GM18907 (cell line): ENCODE data around the gene TOR3A.

ENCODE experiments used
- ATAC-seq: cut with Tn5 transposase; IDR thresholded peaks from one replicate; pipeline ENCODE4 v1.9.1; 2021; ENCODE audit warnings: mild to moderate bottlenecking, moderate library complexity; ENCODE audit not compliant: unreplicated experiment

Gene TOR3A

DNA sequence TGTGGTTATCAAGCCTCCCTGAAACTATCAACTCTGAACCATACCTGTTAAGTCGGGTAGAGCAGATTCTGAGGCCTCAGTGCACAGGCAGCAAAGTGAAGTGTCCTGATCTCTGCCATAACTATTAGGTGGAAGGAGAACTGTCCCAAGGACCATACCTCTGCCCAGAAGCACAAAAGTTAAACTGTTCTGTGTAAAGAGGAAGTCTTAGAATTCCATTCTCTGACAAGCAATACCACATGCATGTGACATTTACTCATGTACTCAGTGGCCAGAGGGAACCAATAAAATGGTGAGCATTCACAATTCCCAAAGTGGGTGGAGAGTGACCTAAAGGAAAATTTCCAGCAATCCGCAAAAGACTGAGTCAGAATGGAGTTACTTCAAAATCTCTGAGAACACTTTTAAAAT, 61.0 kb downstream of the TOR3A start:
- ATAC-seq = no peak

DNA sequence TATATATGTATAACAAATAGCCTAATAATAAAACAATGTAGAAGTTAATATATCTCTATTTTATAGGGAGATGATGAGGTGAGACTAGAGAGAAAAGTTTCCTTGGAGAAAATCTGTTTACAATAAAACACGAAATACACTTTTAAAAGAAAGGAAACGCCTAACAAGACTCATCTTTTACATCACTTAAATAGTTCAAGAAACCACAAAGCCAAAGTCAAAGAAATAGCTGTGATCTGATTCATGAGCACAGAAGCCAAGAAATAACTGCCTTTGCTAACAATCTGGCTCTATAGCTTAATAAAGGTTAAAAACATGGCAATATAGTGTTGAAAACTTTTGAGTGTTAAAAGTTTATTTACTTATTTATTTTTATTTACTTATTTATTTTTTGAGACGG, 61.5 kb downstream of the TOR3A start:
- ATAC-seq = no peak

DNA sequence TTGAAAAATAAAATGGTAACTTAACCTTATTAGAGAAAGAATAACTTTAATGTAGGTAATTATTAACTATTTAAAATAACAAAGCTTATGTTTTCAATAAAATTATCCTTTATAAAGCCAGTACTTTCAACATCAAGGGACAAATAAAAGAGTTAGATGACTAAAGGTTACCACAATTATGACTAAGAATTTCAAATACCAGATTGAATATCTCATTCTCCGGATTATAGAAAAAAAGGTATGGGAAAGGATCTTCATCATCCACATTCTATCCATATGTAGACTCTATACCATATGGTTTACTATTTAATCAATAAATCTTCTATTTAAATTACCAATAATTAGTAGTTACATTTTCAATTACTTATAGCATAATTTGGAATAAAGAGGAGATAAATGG, 62.8 kb downstream of the TOR3A start:
- ATAC-seq = no peak

DNA sequence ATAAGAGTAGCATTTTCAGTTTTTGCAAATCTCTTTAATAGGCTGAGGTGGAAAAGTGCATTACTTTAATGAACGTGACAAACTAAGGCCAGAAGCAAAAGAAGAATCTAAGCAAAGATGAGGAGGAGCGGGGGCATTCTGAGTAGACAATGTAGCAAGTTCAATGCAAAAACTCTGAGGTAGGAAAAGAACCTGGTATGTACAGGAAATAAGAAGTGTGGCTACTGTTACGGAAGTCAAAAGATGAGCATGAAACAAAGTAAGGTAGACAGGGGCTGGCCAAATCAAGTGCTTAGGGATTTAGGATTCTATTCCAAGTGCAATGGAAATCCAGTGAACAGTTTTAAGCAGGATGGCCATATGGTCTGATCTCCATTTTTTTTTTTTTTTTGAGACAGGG, 63.7 kb downstream of the TOR3A start:
- ATAC-seq = no peak
